Glomerular visceral epithelial cell (primary cell): ENCODE data around the gene PBX3.
"Not testable (repeated sequence)": the region's sequence is repeated elsewhere in the genome, so short reads cannot be mapped to it uniquely, and the experiment has no call there.

ENCODE experiments used
- DNase-seq: peaks from one replicate; pipeline ENCODE4 v3.0.0-alpha.2; 2016; ENCODE audit errors: extremely low spot score

Gene PBX3

GRCh38 chr9:125776789-125777188 is 29.6 kb downstream of the PBX3 start:
- not testable (repeated sequence) for DNase-seq

- DNase-seq: not testable (repeated sequence)
Measured at GRCh38 chr9:125778538-125779219, 31.5 kb downstream of the PBX3 start.

GRCh38 chr9:125779220-125779565 is 32.0 kb downstream of the PBX3 start:
- not testable (repeated sequence) for DNase-seq

- DNase-seq: no peak
Measured at GRCh38 chr9:125782718-125783117, 35.5 kb downstream of the PBX3 start.

- DNase-seq: no peak
Measured at GRCh38 chr9:125784286-125785049, 37.3 kb downstream of the PBX3 start.

- DNase-seq: no peak
Measured at GRCh38 chr9:125785248-125785751, 38.1 kb downstream of the PBX3 start.

- DNase-seq: no peak
Measured at GRCh38 chr9:125787715-125788114, 40.5 kb downstream of the PBX3 start.

GRCh38 chr9:125789196-125789595 is 42.0 kb downstream of the PBX3 start:
- DNase-seq: no peak

GRCh38 chr9:125794708-125795107 is 47.5 kb downstream of the PBX3 start:
- DNase-seq: no peak

GRCh38 chr9:125795970-125796596 is 48.9 kb downstream of the PBX3 start:
- no peak for DNase-seq

- DNase-seq: no peak
Measured at GRCh38 chr9:125797930-125798329, 50.8 kb downstream of the PBX3 start.

GRCh38 chr9:125803526-125803925 is 56.4 kb downstream of the PBX3 start:
- DNase-seq: no peak

- peak; percentile 49 for DNase-seq
Measured at GRCh38 chr9:125805057-125805456, 57.9 kb downstream of the PBX3 start.

- no peak for DNase-seq
Measured at GRCh38 chr9:125805586-125805985, 58.4 kb downstream of the PBX3 start.

GRCh38 chr9:125807079-125807478 is 59.9 kb downstream of the PBX3 start:
- DNase-seq: peak; percentile 35

- peak; percentile 17 for DNase-seq
Measured at GRCh38 chr9:125810161-125810560, 63.0 kb downstream of the PBX3 start.

- DNase-seq: no peak
Measured at GRCh38 chr9:125811002-125811401, 63.8 kb downstream of the PBX3 start.

GRCh38 chr9:125812403-125812802 is 65.2 kb downstream of the PBX3 start:
- no peak for DNase-seq

GRCh38 chr9:125815568-125815967 is 68.4 kb downstream of the PBX3 start:
- peak; percentile 46 for DNase-seq

- no peak for DNase-seq
Measured at GRCh38 chr9:125816321-125816720, 69.1 kb downstream of the PBX3 start.

- DNase-seq: no peak
Measured at GRCh38 chr9:125820100-125820804, 73.1 kb downstream of the PBX3 start.

- no peak for DNase-seq
Measured at GRCh38 chr9:125821078-125821477, 73.9 kb downstream of the PBX3 start.
